ENCODE data around the gene RNF125.

RNF125 gene

GRCh38 chr18:32025744-32026143 is 7.1 kb downstream of the RNF125 start:
- H3K79me1 ChIP-seq (replicated peaks; ENCODE audit: low read length, poor library complexity, severe bottlenecking) = no peaks in the 10 kb centered on the region

GRCh38 chr18:32026491-32027086 is 8.0 kb downstream of the RNF125 start:
- Histone ChIP-seq H2AFZ (ENCODE audit: low read depth, low read length) (no peak overlapping the region), H3K4ac (ENCODE audit: low read depth in 1 of 2, low read length in 2 of 2) (no peak overlapping the region), H3K27ac (ENCODE audit: low read length, poor library complexity, severe bottlenecking) (no peak overlapping the region), H4K8ac (ENCODE audit: low read length) (no peak overlapping the region), H2BK5ac (ENCODE audit: low read depth, low read length, poor library complexity, severe bottlenecking) (no peak overlapping the region), H3K4me1 (ENCODE audit: control insufficient read depth, insufficient read depth, low read depth, low read length) (no peaks in the 10 kb centered on the region), H2BK12ac (ENCODE audit: low read length in 2 of 2) (no peak overlapping the region), H3K4me2 (ENCODE audit: low read length, poor library complexity, severe bottlenecking) (no peak overlapping the region), H3K9me3 (ENCODE audit: control insufficient read depth, low read length) (no peaks in the 10 kb centered on the region), H3K18ac (ENCODE audit: low read depth in 1 of 2, low read length in 2 of 2) (no peak overlapping the region), H3K9ac (ENCODE audit: low read length) (no peak overlapping the region), H3K27me3 (ENCODE audit: control insufficient read depth in 1 of 2, insufficient read depth in 1 of 2, low read length in 2 of 2) (no peaks in the 10 kb centered on the region), H2BK15ac (ENCODE audit: low read depth, poor library complexity, severe bottlenecking) (no peak overlapping the region), H3K4me3 (ENCODE audit: insufficient read depth in 1 of 2, low read depth in 1 of 2, low read length in 2 of 2) (no peak overlapping the region), H3K79me1 (replicated peaks; ENCODE audit: low read length, poor library complexity, severe bottlenecking) (no peaks in the 10 kb centered on the region), H3K23ac (ENCODE audit: low read length in 2 of 2) (no peak overlapping the region), H3K36me3 (ENCODE audit: control insufficient read depth in 1 of 2, insufficient read depth in 2 of 2, low read depth in 1 of 2, low read length in 2 of 2) (no peaks in the 10 kb centered on the region), H2BK120ac (ENCODE audit: low read depth, low read length) (no peak overlapping the region), H4K91ac (ENCODE audit: low read length) (no peak overlapping the region), H3K14ac (ENCODE audit: low read length in 2 of 2) (no peak overlapping the region), H2AK5ac (ENCODE audit: low read length, severe bottlenecking) (no peak overlapping the region)
- WGBS = 69% methylated on average over 3 of the region's 4 CpGs
- no peak for DNase-seq

More at GRCh38 chr18:32025744-32026143, 7.1 kb downstream of the RNF125 start:
- no peak overlapping the region for H4K8ac ChIP-seq (ENCODE audit: low read length)
- no peak for DNase-seq
- H3K9ac ChIP-seq (ENCODE audit: low read length) = no peak overlapping the region
- no peak overlapping the region for H3K14ac ChIP-seq (ENCODE audit: low read length in 2 of 2)
- no peaks in the 10 kb centered on the region for H3K27me3 ChIP-seq (ENCODE audit: control insufficient read depth in 1 of 2, insufficient read depth in 1 of 2, low read length in 2 of 2)
- no peaks in the 10 kb centered on the region for H3K36me3 ChIP-seq (ENCODE audit: control insufficient read depth in 1 of 2, insufficient read depth in 2 of 2, low read depth in 1 of 2, low read length in 2 of 2)
- H3K9me3 ChIP-seq (ENCODE audit: control insufficient read depth, low read length) = no peaks in the 10 kb centered on the region
- H2BK15ac ChIP-seq (ENCODE audit: low read depth, poor library complexity, severe bottlenecking) = no peak overlapping the region
- no peak overlapping the region for H3K27ac ChIP-seq (ENCODE audit: low read length, poor library complexity, severe bottlenecking)
- H3K23ac ChIP-seq (ENCODE audit: low read length in 2 of 2) = no peak overlapping the region
- no peak overlapping the region for H2BK120ac ChIP-seq (ENCODE audit: low read depth, low read length)
- no peak overlapping the region for H4K91ac ChIP-seq (ENCODE audit: low read length)
- H3K18ac ChIP-seq (ENCODE audit: low read depth in 1 of 2, low read length in 2 of 2) = no peak overlapping the region
- H2BK12ac ChIP-seq (ENCODE audit: low read length in 2 of 2) = no peak overlapping the region
- no peaks in the 10 kb centered on the region for H3K4me1 ChIP-seq (ENCODE audit: control insufficient read depth, insufficient read depth, low read depth, low read length)
- no peak overlapping the region for H3K4me3 ChIP-seq (ENCODE audit: insufficient read depth in 1 of 2, low read depth in 1 of 2, low read length in 2 of 2)
- no peak overlapping the region for H2BK5ac ChIP-seq (ENCODE audit: low read depth, low read length, poor library complexity, severe bottlenecking)
- no peak overlapping the region for H3K4ac ChIP-seq (ENCODE audit: low read depth in 1 of 2, low read length in 2 of 2)
- no peak overlapping the region for H3K4me2 ChIP-seq (ENCODE audit: low read length, poor library complexity, severe bottlenecking)
- 54% methylated on average over 2 of the region's 2 CpGs for WGBS
- H2AK5ac ChIP-seq (ENCODE audit: low read length, severe bottlenecking) = no peak overlapping the region
- no peak overlapping the region for H2AFZ ChIP-seq (ENCODE audit: low read depth, low read length)

- Histone ChIP-seq H3K27me3 (ENCODE audit: control insufficient read depth in 1 of 2, insufficient read depth in 1 of 2, low read length in 2 of 2) (no peaks in the 10 kb centered on the region), H3K4me2 (ENCODE audit: low read length, poor library complexity, severe bottlenecking) (no peak overlapping the region), H4K91ac (ENCODE audit: low read length) (no peak overlapping the region), H3K79me1 (replicated peaks; ENCODE audit: low read length, poor library complexity, severe bottlenecking) (no peaks in the 10 kb centered on the region), H3K9me3 (ENCODE audit: control insufficient read depth, low read length) (no peaks in the 10 kb centered on the region), H3K23ac (ENCODE audit: low read length in 2 of 2) (no peak overlapping the region), H3K14ac (ENCODE audit: low read length in 2 of 2) (no peak overlapping the region), H3K4me3 (ENCODE audit: insufficient read depth in 1 of 2, low read depth in 1 of 2, low read length in 2 of 2) (no peak overlapping the region), H2AFZ (ENCODE audit: low read depth, low read length) (no peak overlapping the region), H3K18ac (ENCODE audit: low read depth in 1 of 2, low read length in 2 of 2) (no peak overlapping the region), H3K4me1 (ENCODE audit: control insufficient read depth, insufficient read depth, low read depth, low read length) (no peaks in the 10 kb centered on the region), H2BK5ac (ENCODE audit: low read depth, low read length, poor library complexity, severe bottlenecking) (no peak overlapping the region), H3K4ac (ENCODE audit: low read depth in 1 of 2, low read length in 2 of 2) (no peak overlapping the region), H2BK15ac (ENCODE audit: low read depth, poor library complexity, severe bottlenecking) (no peak overlapping the region), H3K9ac (ENCODE audit: low read length) (no peak overlapping the region), H3K27ac (ENCODE audit: low read length, poor library complexity, severe bottlenecking) (no peak overlapping the region), H4K8ac (ENCODE audit: low read length) (no peak overlapping the region), H2AK5ac (ENCODE audit: low read length, severe bottlenecking) (no peak overlapping the region), H3K36me3 (ENCODE audit: control insufficient read depth in 1 of 2, insufficient read depth in 2 of 2, low read depth in 1 of 2, low read length in 2 of 2) (no peaks in the 10 kb centered on the region), H2BK120ac (ENCODE audit: low read depth, low read length) (no peak overlapping the region), H2BK12ac (ENCODE audit: low read length in 2 of 2) (no peak overlapping the region)
- 92% methylated on average over 1 of the region's 1 CpG for WGBS
- no peak for DNase-seq
These were observed 10.9 kb downstream of the RNF125 start for GRCh38 chr18:32029558-32029957.

- no peak overlapping the region for H2BK5ac ChIP-seq (ENCODE audit: low read depth, low read length, poor library complexity, severe bottlenecking)
- H3K9ac ChIP-seq (ENCODE audit: low read length) = no peak overlapping the region
- H4K8ac ChIP-seq (ENCODE audit: low read length) = no peak overlapping the region
- DNase-seq = no peak
- H2BK12ac ChIP-seq (ENCODE audit: low read length in 2 of 2) = no peak overlapping the region
- no peak overlapping the region for H2AFZ ChIP-seq (ENCODE audit: low read depth, low read length)
- H3K36me3 ChIP-seq (ENCODE audit: control insufficient read depth in 1 of 2, insufficient read depth in 2 of 2, low read depth in 1 of 2, low read length in 2 of 2) = no peaks in the 10 kb centered on the region
- no peak overlapping the region for H4K91ac ChIP-seq (ENCODE audit: low read length)
- H3K4me2 ChIP-seq (ENCODE audit: low read length, poor library complexity, severe bottlenecking) = no peak overlapping the region
- H2BK15ac ChIP-seq (ENCODE audit: low read depth, poor library complexity, severe bottlenecking) = no peak overlapping the region
- H3K9me3 ChIP-seq (ENCODE audit: control insufficient read depth, low read length) = no peaks in the 10 kb centered on the region
- no peaks in the 10 kb centered on the region for H3K79me1 ChIP-seq (replicated peaks; ENCODE audit: low read length, poor library complexity, severe bottlenecking)
- H2BK120ac ChIP-seq (ENCODE audit: low read depth, low read length) = no peak overlapping the region
- no peak overlapping the region for H3K23ac ChIP-seq (ENCODE audit: low read length in 2 of 2)
- H3K27ac ChIP-seq (ENCODE audit: low read length, poor library complexity, severe bottlenecking) = no peak overlapping the region
- H3K4ac ChIP-seq (ENCODE audit: low read depth in 1 of 2, low read length in 2 of 2) = no peak overlapping the region
- no peak overlapping the region for H3K18ac ChIP-seq (ENCODE audit: low read depth in 1 of 2, low read length in 2 of 2)
- 92% methylated on average over 9 of the region's 9 CpGs for WGBS
- no peaks in the 10 kb centered on the region for H3K27me3 ChIP-seq (ENCODE audit: control insufficient read depth in 1 of 2, insufficient read depth in 1 of 2, low read length in 2 of 2)
- H3K4me3 ChIP-seq (ENCODE audit: insufficient read depth in 1 of 2, low read depth in 1 of 2, low read length in 2 of 2) = no peak overlapping the region
- H3K14ac ChIP-seq (ENCODE audit: low read length in 2 of 2) = no peak overlapping the region
- no peaks in the 10 kb centered on the region for H3K4me1 ChIP-seq (ENCODE audit: control insufficient read depth, insufficient read depth, low read depth, low read length)
- H2AK5ac ChIP-seq (ENCODE audit: low read length, severe bottlenecking) = no peak overlapping the region
These were observed 14.0 kb downstream of the RNF125 start for GRCh38 chr18:32032609-32033008.
